ENCODE results near the gene YWHAG. TPM values are rescaled to one million over a fixed set of nuclear protein-coding genes. Genes with fewer than 3 reads are reported as not detected.
"Not testable (repeated sequence)": the region's sequence is repeated elsewhere in the genome, so short reads cannot be mapped to it uniquely, and the experiment has no call there.

The YWHAG gene
- total RNA-seq, 1 experiment from 2014 or later, result 63.4 TPM

- no peak for DNase-seq (ENCODE audit: low read depth)
- in situ Hi-C loops (cut with HindIII; ENCODE audit: low pct_unique_long_range_greater_than_20kb, low sequenced_read_pairs), result no loop called here
Observed at GRCh38 chr7:76383089-76383944, 24.5 kb upstream of the YWHAG start.

GRCh38 chr7:76381814-76382213, 23.0 kb upstream of the YWHAG start:
- in situ Hi-C loops (cut with HindIII; ENCODE audit: low pct_unique_long_range_greater_than_20kb, low sequenced_read_pairs), result no loop called here
- DNase-seq (ENCODE audit: low read depth), result no peak

GRCh38 chr7:76380623-76380966, 21.8 kb upstream of the YWHAG start:
- no peak for DNase-seq (ENCODE audit: low read depth)
- in situ Hi-C loops (cut with HindIII; ENCODE audit: low pct_unique_long_range_greater_than_20kb, low sequenced_read_pairs), result no loop called here

GRCh38 chr7:76377186-76377918, 18.6 kb upstream of the YWHAG start:
- no peak for DNase-seq (ENCODE audit: low read depth)
- in situ Hi-C loops (cut with HindIII; ENCODE audit: low pct_unique_long_range_greater_than_20kb, low sequenced_read_pairs), result no loop called here

- no peak for DNase-seq (ENCODE audit: low read depth)
- in situ Hi-C loops (cut with HindIII; ENCODE audit: low pct_unique_long_range_greater_than_20kb, low sequenced_read_pairs), result no loop called here
Observed at GRCh38 chr7:76375251-76375650, 16.5 kb upstream of the YWHAG start.

GRCh38 chr7:76372984-76373833, 14.4 kb upstream of the YWHAG start:
- in situ Hi-C loops (cut with HindIII; ENCODE audit: low pct_unique_long_range_greater_than_20kb, low sequenced_read_pairs), result no loop called here
- peak; percentile 68 for DNase-seq (ENCODE audit: low read depth)

GRCh38 chr7:76371396-76371795, 12.6 kb upstream of the YWHAG start:
- in situ Hi-C loops (cut with HindIII; ENCODE audit: low pct_unique_long_range_greater_than_20kb, low sequenced_read_pairs), result no loop called here
- DNase-seq (ENCODE audit: low read depth), result no peak

- in situ Hi-C loops (cut with HindIII; ENCODE audit: low pct_unique_long_range_greater_than_20kb, low sequenced_read_pairs), result no loop called here
- DNase-seq (ENCODE audit: low read depth), result no peak
Observed at GRCh38 chr7:76369018-76369417, 10.2 kb upstream of the YWHAG start.

GRCh38 chr7:76368190-76368589, 9.4 kb upstream of the YWHAG start:
- in situ Hi-C loops (cut with HindIII; ENCODE audit: low pct_unique_long_range_greater_than_20kb, low sequenced_read_pairs), result no loop called here

GRCh38 chr7:76364198-76364584, 5.4 kb upstream of the YWHAG start:
- peak; percentile 66 for DNase-seq (ENCODE audit: low read depth)
- in situ Hi-C loops (cut with HindIII; ENCODE audit: low pct_unique_long_range_greater_than_20kb, low sequenced_read_pairs), result no loop called here

More at GRCh38 chr7:76368190-76368589, 9.4 kb upstream of the YWHAG start:
- no peak for DNase-seq (ENCODE audit: low read depth)

- DNase-seq (ENCODE audit: low read depth); in situ Hi-C loops (cut with HindIII; ENCODE audit: low pct_unique_long_range_greater_than_20kb, low sequenced_read_pairs): not testable (repeated sequence)
Observed at GRCh38 chr7:76363754-76364153, 5.0 kb upstream of the YWHAG start.

- in situ Hi-C loops (cut with HindIII; ENCODE audit: low pct_unique_long_range_greater_than_20kb, low sequenced_read_pairs), result no loop called here
- no peak for DNase-seq (ENCODE audit: low read depth)
Observed at GRCh38 chr7:76359978-76360638, 1.3 kb upstream of the YWHAG start.

- DNase-seq (ENCODE audit: low read depth), result peak; percentile 96
- in situ Hi-C loops (cut with HindIII; ENCODE audit: low pct_unique_long_range_greater_than_20kb, low sequenced_read_pairs), result no loop called here
Observed at GRCh38 chr7:76359111-76359977, 553 bp upstream of the YWHAG start.

- in situ Hi-C loops (cut with HindIII; ENCODE audit: low pct_unique_long_range_greater_than_20kb, low sequenced_read_pairs), result no loop called here
- peak; percentile 50 for DNase-seq (ENCODE audit: low read depth)
Observed at GRCh38 chr7:76358011-76358480, 745 bp downstream of the YWHAG start.

GRCh38 chr7:76357475-76358010, 1.2 kb downstream of the YWHAG start:
- in situ Hi-C loops (cut with HindIII; ENCODE audit: low pct_unique_long_range_greater_than_20kb, low sequenced_read_pairs), result no loop called here
- DNase-seq (ENCODE audit: low read depth), result peak; percentile 25

- peak; percentile 51 for DNase-seq (ENCODE audit: low read depth)
- in situ Hi-C loops (cut with HindIII; ENCODE audit: low pct_unique_long_range_greater_than_20kb, low sequenced_read_pairs), result no loop called here
Observed at GRCh38 chr7:76356823-76357222, 2.0 kb downstream of the YWHAG start.

GRCh38 chr7:76356115-76356514, 2.7 kb downstream of the YWHAG start:
- in situ Hi-C loops (cut with HindIII; ENCODE audit: low pct_unique_long_range_greater_than_20kb, low sequenced_read_pairs), result no loop called here
- DNase-seq (ENCODE audit: low read depth), result no peak

Data from Caki2 (cell line).